Osteoblast (primary cell): Measurements from ENCODE around the gene GRIK2. TPM values are rescaled to one million over a fixed set of nuclear protein-coding genes. Genes with fewer than 3 reads are reported as not detected.

Experiments used
- DNase-seq: peaks from one replicate; pipeline ENCODE4 v3.0.0; 2011; ENCODE audit warnings: low spot score, mixed read lengths; ENCODE audit not compliant: insufficient read length; ENCODE audit errors: missing footprints
- H2AFZ ChIP-seq: 2 replicates; pipeline ENCODE4 v1.6.0; 2011; ENCODE audit warnings: mild to moderate bottlenecking, low read length
- H3K27ac ChIP-seq: 2 replicates; pipeline ENCODE4 v1.5.1; 2011; ENCODE audit warnings: mild to moderate bottlenecking, low read depth, low read length, moderate library complexity
- H3K27me3 ChIP-seq: 2 replicates; pipeline ENCODE4 v1.6.0; 2012; ENCODE audit warnings: mild to moderate bottlenecking, control low read depth, inconsistent platforms, low read length, moderate library complexity; ENCODE audit not compliant: insufficient read depth
- H3K36me3 ChIP-seq: 2 replicates; pipeline ENCODE4 v1.5.1; 2011; ENCODE audit warnings: mild to moderate bottlenecking, low read length, control low read depth, moderate library complexity; ENCODE audit not compliant: insufficient read depth
- H3K4me1 ChIP-seq: 2 replicates; pipeline ENCODE4 v1.5.1; 2011; ENCODE audit warnings: mild to moderate bottlenecking, low read length, control low read depth, moderate library complexity; ENCODE audit not compliant: insufficient read depth
- H3K4me2 ChIP-seq: 2 replicates; pipeline ENCODE4 v1.6.0; 2011; ENCODE audit warnings: mild to moderate bottlenecking, low read length; ENCODE audit not compliant: insufficient read depth
- H3K4me3 ChIP-seq: fragments of 200-600 bp; sonication (generic); 3 replicates; pipeline ENCODE4 v1.5.1; 2012; ENCODE audit warnings: mild to moderate bottlenecking, low read length, inconsistent platforms; ENCODE audit not compliant: insufficient read depth
- H3K79me2 ChIP-seq: 2 replicates; pipeline ENCODE4 v1.6.0; 2012; ENCODE audit warnings: mild to moderate bottlenecking, low read length, control low read depth, inconsistent platforms; ENCODE audit not compliant: insufficient read depth
- H3K9me3 ChIP-seq: 2 replicates; pipeline ENCODE4 v1.5.1; 2011; ENCODE audit warnings: low read depth, low read length, control low read depth
- H4K20me1 ChIP-seq: 2 replicates; pipeline ENCODE4 v1.6.0; 2012; ENCODE audit warnings: mild to moderate bottlenecking, low read length, control low read depth; ENCODE audit not compliant: insufficient read depth
- CTCF ChIP-seq: IDR thresholded peaks from 2 replicates; pipeline ENCODE4 v1.5.1; 2011; ENCODE audit warnings: mild to moderate bottlenecking, low read depth, low read length, moderate library complexity; ENCODE audit errors: extremely low read depth
- total RNA-seq: library from RNA; depleted of rRNA; stranded (reverse); fragments of >200 nt; gene quantifications from 2 replicates; pipeline ENCODE4 v1.2.3, GENCODE V29; 2012

GRIK2 gene
- total RNA-seq, 1 donor, result 0.72 TPM

DNA sequence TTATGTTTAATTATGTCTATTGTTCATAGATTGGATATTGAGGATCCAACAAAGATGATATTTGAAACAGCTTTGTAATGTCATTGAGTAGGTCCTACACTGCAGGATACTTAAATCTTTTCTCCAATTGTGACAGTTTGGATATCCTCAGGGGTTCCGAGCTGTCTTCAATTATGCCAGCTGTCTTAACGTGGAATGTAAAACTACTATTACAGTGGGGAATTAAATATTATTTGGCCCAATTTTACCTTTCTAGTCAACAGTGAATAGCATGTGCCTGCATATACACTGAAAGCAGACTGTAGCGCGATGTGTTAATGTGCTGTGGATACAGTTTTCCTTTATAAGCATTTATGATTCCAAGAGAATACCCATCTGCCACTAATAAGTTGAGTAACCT lies 156.9 kb downstream of the GRIK2 start:
- no peak for TF ChIP-seq CTCF
- DNase-seq, result no peak
- H2AFZ ChIP-seq, result no peak overlapping the region
- H3K27me3 ChIP-seq, result no peaks in the 10 kb centered on the region
- H3K4me3 ChIP-seq, result no peak overlapping the region
- no peaks in the 10 kb centered on the region for H3K9me3 ChIP-seq
- H3K27ac ChIP-seq, result no peak overlapping the region
- no peaks in the 10 kb centered on the region for H3K4me1 ChIP-seq
- no peaks in the 10 kb centered on the region for H3K79me2 ChIP-seq
- no peaks in the 10 kb centered on the region for H3K36me3 ChIP-seq
- no peak overlapping the region for H3K4me2 ChIP-seq
- H4K20me1 ChIP-seq, result no peaks in the 10 kb centered on the region

- TF ChIP-seq CTCF, result no peak
Measured at GRCh38 chr6:101554231-101554630, 160.7 kb downstream of the GRIK2 start.

DNA sequence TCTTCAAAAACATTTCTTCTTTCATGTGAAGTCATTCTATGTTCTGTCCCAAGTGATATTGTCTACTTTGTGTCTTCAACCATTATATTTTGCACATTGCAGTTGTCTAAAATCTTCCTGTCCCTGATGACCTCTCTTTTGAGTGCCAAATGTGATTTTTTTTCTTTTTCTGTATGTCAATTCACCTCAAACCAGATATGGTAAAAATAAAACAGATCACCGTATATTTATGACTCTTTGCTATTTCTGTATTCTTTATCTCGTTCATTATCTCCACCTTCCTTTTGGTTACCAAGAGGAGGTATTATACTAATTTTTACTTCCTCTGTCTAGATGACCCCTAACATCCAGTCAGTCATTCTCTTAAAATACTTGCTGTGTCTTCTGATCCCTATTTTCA lies 165.2 kb downstream of the GRIK2 start:
- Histone ChIP-seq H3K27ac (no peak overlapping the region), H4K20me1 (no peaks in the 10 kb centered on the region), H3K4me2 (no peak overlapping the region), H3K79me2 (no peaks in the 10 kb centered on the region), H3K27me3 (no peaks in the 10 kb centered on the region), H3K4me1 (no peaks in the 10 kb centered on the region), H3K9me3 (no peaks in the 10 kb centered on the region), H3K4me3 (no peak overlapping the region), H3K36me3 (no peaks in the 10 kb centered on the region), H2AFZ (no peak overlapping the region)
- TF ChIP-seq CTCF, result no peak
- DNase-seq, result no peak

More at GRCh38 chr6:101554231-101554630, 160.7 kb downstream of the GRIK2 start:
- no peaks in the 10 kb centered on the region for H3K36me3 ChIP-seq
- DNase-seq, result no peak
- no peaks in the 10 kb centered on the region for H3K9me3 ChIP-seq
- no peak overlapping the region for H2AFZ ChIP-seq
- H3K27ac ChIP-seq, result no peak overlapping the region
- no peak overlapping the region for H3K4me3 ChIP-seq
- no peaks in the 10 kb centered on the region for H3K79me2 ChIP-seq
- H3K4me1 ChIP-seq, result no peaks in the 10 kb centered on the region
- no peak overlapping the region for H3K4me2 ChIP-seq
- H4K20me1 ChIP-seq, result no peaks in the 10 kb centered on the region
- no peaks in the 10 kb centered on the region for H3K27me3 ChIP-seq

- no peak for TF ChIP-seq CTCF
Measured at GRCh38 chr6:101572627-101573026, 179.1 kb downstream of the GRIK2 start.

More at GRCh38 chr6:101572627-101573026, 179.1 kb downstream of the GRIK2 start:
- H3K79me2 ChIP-seq, result no peaks in the 10 kb centered on the region
- H3K27me3 ChIP-seq, result no peaks in the 10 kb centered on the region
- H4K20me1 ChIP-seq, result no peaks in the 10 kb centered on the region
- H3K36me3 ChIP-seq, result no peaks in the 10 kb centered on the region
- H2AFZ ChIP-seq, result no peak overlapping the region
- H3K4me1 ChIP-seq, result no peaks in the 10 kb centered on the region
- no peaks in the 10 kb centered on the region for H3K9me3 ChIP-seq
- DNase-seq, result no peak
- no peak overlapping the region for H3K27ac ChIP-seq
- H3K4me2 ChIP-seq, result no peak overlapping the region
- H3K4me3 ChIP-seq, result no peak overlapping the region
